ENCODE data around the gene DGKD.

Gene DGKD

GRCh38 chr2:233455006-233455405, 100.7 kb downstream of the DGKD start:
- no peak overlapping the region for H3K4me3 ChIP-seq (ENCODE audit: low read depth, low read length)
- no peak for TF ChIP-seq CTCF (IDR thresholded peaks at IDR 0.05; ENCODE audit: borderline replicate concordance, insufficient read depth, low read depth, low read length)

- TF ChIP-seq CTCF (IDR thresholded peaks at IDR 0.05; ENCODE audit: borderline replicate concordance, insufficient read depth, low read depth, low read length): no peak
- no peak overlapping the region for H3K4me3 ChIP-seq (ENCODE audit: low read depth, low read length)
These were observed 101.2 kb downstream of the DGKD start for GRCh38 chr2:233455491-233455890.

- no peak overlapping the region for H3K4me3 ChIP-seq (ENCODE audit: low read depth, low read length)
- no peak for TF ChIP-seq CTCF (IDR thresholded peaks at IDR 0.05; ENCODE audit: borderline replicate concordance, insufficient read depth, low read depth, low read length)
These were observed 101.8 kb downstream of the DGKD start for GRCh38 chr2:233456111-233456510.

- H3K4me3 ChIP-seq (ENCODE audit: low read depth, low read length): no peak overlapping the region
- no peak for TF ChIP-seq CTCF (IDR thresholded peaks at IDR 0.05; ENCODE audit: borderline replicate concordance, insufficient read depth, low read depth, low read length)
These were observed 102.6 kb downstream of the DGKD start for GRCh38 chr2:233456934-233457333.

GRCh38 chr2:233457356-233457755, 103.1 kb downstream of the DGKD start:
- TF ChIP-seq CTCF (IDR thresholded peaks at IDR 0.05; ENCODE audit: borderline replicate concordance, insufficient read depth, low read depth, low read length): no peak
- no peak overlapping the region for H3K4me3 ChIP-seq (ENCODE audit: low read depth, low read length)

- H3K4me3 ChIP-seq (ENCODE audit: low read depth, low read length): no peak overlapping the region
These were observed 103.8 kb downstream of the DGKD start for GRCh38 chr2:233458031-233458610.

More at GRCh38 chr2:233458031-233458610, 103.8 kb downstream of the DGKD start:
- TF ChIP-seq CTCF (IDR thresholded peaks at IDR 0.05; ENCODE audit: borderline replicate concordance, insufficient read depth, low read depth, low read length): no peak
